ENCODE data around the gene ZNF669. TPM values are rescaled to one million over a fixed set of nuclear protein-coding genes. Genes with fewer than 3 reads are reported as not detected.

ZNF669 gene
- total RNA-seq, 2 donors from 2014 or later, result 2.9 to 5.9 TPM

GRCh38 chr1:247114351-247115140 is 10.4 kb upstream of the ZNF669 start:
- 90 to 91% methylated on average over 12 to 13 of the region's 13 CpGs for WGBS, 2 donors
- no peak for TF ChIP-seq POLR2A (IDR thresholded peaks at IDR 0.05)
- TF ChIP-seq CTCF (IDR thresholded peaks at IDR 0.05), result no peak
- no peaks in the 10 kb centered on the region for H3K27me3 ChIP-seq
- H3K4me1 ChIP-seq, result peaks cover 29% of the 10 kb centered on the region
- no peak for ATAC-seq
- intact Hi-C loops (cut with DNase I), result no loop called here
- no peaks in the 10 kb centered on the region for H3K9me3 ChIP-seq
- H3K27ac ChIP-seq, result no peak overlapping the region
- no peak overlapping the region for H3K4me3 ChIP-seq
- DNase-seq, result no peak
- no peaks in the 10 kb centered on the region for H3K36me3 ChIP-seq (replicated peaks in 1 of 2; ENCODE audit: insufficient read depth in 1 of 2, low read depth in 2 of 2)

GRCh38 chr1:247113733-247114271 is 9.6 kb upstream of the ZNF669 start:
- ATAC-seq (no peak), DNase-seq (no peak)
- no peak overlapping the region for H3K4me3 ChIP-seq
- H3K27ac ChIP-seq, result peak overlapping the region in 2 of 4 donors; percentile 80 to 90
- 92 to 93% methylated on average over 4 to 5 of the region's 5 CpGs for WGBS, 2 donors
- TF ChIP-seq POLR2A (IDR thresholded peaks at IDR 0.05) (no peak), CTCF (IDR thresholded peaks at IDR 0.05) (no peak)
- H3K27me3 ChIP-seq, result no peaks in the 10 kb centered on the region
- intact Hi-C loops (cut with DNase I), result no loop called here
- peaks cover 29% of the 10 kb centered on the region for H3K4me1 ChIP-seq
- H3K9me3 ChIP-seq, result no peaks in the 10 kb centered on the region
- no peaks in the 10 kb centered on the region for H3K36me3 ChIP-seq (replicated peaks in 1 of 2; ENCODE audit: insufficient read depth in 1 of 2, low read depth in 2 of 2)

- Histone ChIP-seq H3K4me1 (peaks cover 29% of the 10 kb centered on the region), H3K27ac (peak overlapping the region; percentile 17 to 90 (median 75)), H3K9me3 (no peaks in the 10 kb centered on the region), H3K4me3 (no peak overlapping the region), H3K27me3 (no peaks in the 10 kb centered on the region), H3K36me3 (replicated peaks in 1 of 2; ENCODE audit: insufficient read depth in 1 of 2, low read depth in 2 of 2) (no peaks in the 10 kb centered on the region)
- TF ChIP-seq CTCF (IDR thresholded peaks at IDR 0.05) (no peak), POLR2A (IDR thresholded peaks at IDR 0.05) (peak in 2 of 3 donors; percentile 21 to 27)
- 42 to 47% methylated on average over 2 to 5 of the region's 5 CpGs for WGBS, 2 donors
- DNase-seq (peak; percentile 57 to 80 (median 74)), ATAC-seq (peak; percentile 52)
- intact Hi-C loops (cut with DNase I), result no loop called here
Measured at GRCh38 chr1:247113094-247113497, 8.9 kb upstream of the ZNF669 start.

GRCh38 chr1:247112479-247112781 is 8.3 kb upstream of the ZNF669 start:
- no peak for ATAC-seq
- Histone ChIP-seq H3K36me3 (replicated peaks in 1 of 2; ENCODE audit: insufficient read depth in 1 of 2, low read depth in 2 of 2) (no peaks in the 10 kb centered on the region), H3K9me3 (no peaks in the 10 kb centered on the region), H3K27me3 (no peaks in the 10 kb centered on the region), H3K27ac (peak overlapping the region; percentile 70 to 90 (median 81)), H3K4me3 (no peak overlapping the region), H3K4me1 (peaks cover 29% of the 10 kb centered on the region)
- WGBS, 2 donors, result 38 to 48% methylated on average over 6 to 9 of the region's 9 CpGs
- TF ChIP-seq CTCF (IDR thresholded peaks at IDR 0.05), result no peak
- TF ChIP-seq POLR2A (IDR thresholded peaks at IDR 0.05), result no peak
- peak in 1 of 4 donors; percentile 41 for DNase-seq
- intact Hi-C loops (cut with DNase I), result no loop called here
